Measurements from ENCODE around the gene ANKRD36.
"Not testable (repeated sequence)": the region's sequence is repeated elsewhere in the genome, so short reads cannot be mapped to it uniquely, and the experiment has no call there.

DNA sequence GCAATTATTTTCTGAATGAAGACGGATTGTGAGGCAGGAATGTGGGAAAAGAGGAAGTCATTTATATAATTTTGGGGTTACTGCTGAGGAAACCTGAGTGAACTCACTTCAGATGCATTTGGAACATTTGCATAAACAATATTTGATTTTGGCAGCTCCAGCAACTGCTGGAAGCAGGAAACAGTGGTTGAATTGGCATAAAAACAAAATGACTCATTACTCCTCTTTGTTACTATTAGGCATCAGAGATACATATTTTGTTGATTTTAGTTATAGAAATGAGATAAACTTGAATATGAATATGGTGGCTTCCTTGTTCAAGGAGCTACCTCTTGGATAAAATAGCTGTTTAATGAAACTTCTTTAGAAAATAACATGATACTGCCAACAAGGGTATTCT lies 82.4 kb downstream of the ANKRD36 start:
- TF ChIP-seq, protein P1, sequence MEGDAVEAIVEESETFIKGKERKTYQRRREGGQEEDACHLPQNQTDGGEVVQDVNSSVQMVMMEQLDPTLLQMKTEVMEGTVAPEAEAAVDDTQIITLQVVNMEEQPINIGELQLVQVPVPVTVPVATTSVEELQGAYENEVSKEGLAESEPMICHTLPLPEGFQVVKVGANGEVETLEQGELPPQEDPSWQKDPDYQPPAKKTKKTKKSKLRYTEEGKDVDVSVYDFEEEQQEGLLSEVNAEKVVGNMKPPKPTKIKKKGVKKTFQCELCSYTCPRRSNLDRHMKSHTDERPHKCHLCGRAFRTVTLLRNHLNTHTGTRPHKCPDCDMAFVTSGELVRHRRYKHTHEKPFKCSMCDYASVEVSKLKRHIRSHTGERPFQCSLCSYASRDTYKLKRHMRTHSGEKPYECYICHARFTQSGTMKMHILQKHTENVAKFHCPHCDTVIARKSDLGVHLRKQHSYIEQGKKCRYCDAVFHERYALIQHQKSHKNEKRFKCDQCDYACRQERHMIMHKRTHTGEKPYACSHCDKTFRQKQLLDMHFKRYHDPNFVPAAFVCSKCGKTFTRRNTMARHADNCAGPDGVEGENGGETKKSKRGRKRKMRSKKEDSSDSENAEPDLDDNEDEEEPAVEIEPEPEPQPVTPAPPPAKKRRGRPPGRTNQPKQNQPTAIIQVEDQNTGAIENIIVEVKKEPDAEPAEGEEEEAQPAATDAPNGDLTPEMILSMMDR (IDR thresholded peaks at IDR 0.05): not testable (repeated sequence)
- not testable (repeated sequence) for TF ChIP-seq POLR2AphosphoS5 (IDR thresholded peaks at IDR 0.05; ENCODE audit: insufficient read depth in 1 of 2, low read depth in 1 of 2)
